Pancreas (tissue), 10 donors: ENCODE measurements around the gene PHF12. TPM values are rescaled to one million over a fixed set of nuclear protein-coding genes. Genes with fewer than 3 reads are reported as not detected.

Experiments
- ATAC-seq, 4 donors: fragments of 200-7000 bp; cut with Tn5 transposase; one replicate each; pipeline versions ENCODE4 v1.8.0 to v1.9.1; 2020; ENCODE audit warnings: mild to moderate bottlenecking in 4 of 4, moderate library complexity in 4 of 4
- DNase-seq, 6 donors: peaks; one replicate each; pipeline ENCODE4 v3.0.0-alpha.2; 2020
- FAIRE-seq: peaks from 2 replicates; lab custom pipeline; 2012; peaks lifted over from hg19 to GRCh38; lab: Jason Lieb, UNC
- H3K27ac ChIP-seq, 4 donors: fragments of 200-600 bp; sonication (generic); 1 replicate in 3 of 4; 2 replicates in 1 of 4; pipeline versions ENCODE4 v1.5.0 to v1.8.0; 2020
- H3K27me3 ChIP-seq, 4 donors: fragments of 200-600 bp; one replicate each; pipeline ENCODE4 v1.8.0; 2021
- H3K36me3 ChIP-seq, 3 donors: fragments of 200-600 bp; sonication (generic) in 1 of 3; one replicate each; pipeline versions ENCODE4 v1.5.0 to v1.8.0; 2020 to 2021
- H3K4me1 ChIP-seq, 3 donors: fragments of 200-600 bp; one replicate each; pipeline ENCODE4 v1.8.0; 2021
- H3K4me3 ChIP-seq, 4 donors: fragments of 200-600 bp; sonication (generic) in 2 of 4; one replicate each; pipeline versions ENCODE4 v1.5.0 to v1.8.0; 2020 to 2021
- H3K9me3 ChIP-seq, 4 donors: fragments of 200-600 bp; one replicate each; pipeline ENCODE4 v1.8.0; 2021
- WGBS, 2 donors: extraction: QIAGEN DNeasy Blood & Tissue Kit; methylation state at CpG; one replicate each; pipeline ENCODE4 v1.1.7; 2013; 5-methylcytosine and 5-hydroxymethylcytosine counted together
- intact Hi-C, 3 donors: fragments of 100-400 bp; cut with DNase I; formaldehyde crosslinking; loops; one replicate each; pipeline versions ENCODE4 v1.11.1 to v1.14.2; 2022
- polyA plus RNA-seq, 2 donors: library from polyadenylated mRNA; stranded (reverse); fragments of 200-250 nt; gene quantifications; one replicate each; pipeline ENCODE4 v1.2.3, GENCODE V29; 2013
- total RNA-seq, 6 donors: library from RNA; stranded (reverse); fragmentation: NEBNext Ultra II Directional in 4 of 6; extraction: Animal tissue kit (Norgen Biotek cat#: 25700) in 4 of 6; gene quantifications; one replicate each; pipeline versions ENCODE4 v1.2.1 to v1.2.4, GENCODE V29; 2021 to 2023
- TF ChIP-seq, protein P1 (sequence below), 4 donors: fragments of 200-600 bp; sonication (generic) in 3 of 4; IDR thresholded peaks; one replicate each; pipeline versions ENCODE4 v1.5.0 to v1.8.0; 2021; ENCODE audit warnings: antibody characterized with exemption in 4 of 4
- donor health status: healthy with polysubstance abuse.
- donor health status: DM: no; HTN: no; CAD: no; lungs with moderate emphysema.
- donor health status: DM: no; HTN: no; CAD: no.
- donor health status: control.
- donor health status: control.
- donor health status: Bipolar disorder and iron deficiency.
- donor health status: DM: yes; HTN: yes; CAD: no.
- donor health status: DM: no; HTN: no; CAD: no.
- donor health status: DM: no; HTN: no; CAD: no.
- donor health status: DM: yes; HTN: yes; CAD: no.

Gene PHF12
- total and polyA plus RNA-seq, 8 donors: 19.9 to 31.6 (median 25.6) TPM

DNA sequence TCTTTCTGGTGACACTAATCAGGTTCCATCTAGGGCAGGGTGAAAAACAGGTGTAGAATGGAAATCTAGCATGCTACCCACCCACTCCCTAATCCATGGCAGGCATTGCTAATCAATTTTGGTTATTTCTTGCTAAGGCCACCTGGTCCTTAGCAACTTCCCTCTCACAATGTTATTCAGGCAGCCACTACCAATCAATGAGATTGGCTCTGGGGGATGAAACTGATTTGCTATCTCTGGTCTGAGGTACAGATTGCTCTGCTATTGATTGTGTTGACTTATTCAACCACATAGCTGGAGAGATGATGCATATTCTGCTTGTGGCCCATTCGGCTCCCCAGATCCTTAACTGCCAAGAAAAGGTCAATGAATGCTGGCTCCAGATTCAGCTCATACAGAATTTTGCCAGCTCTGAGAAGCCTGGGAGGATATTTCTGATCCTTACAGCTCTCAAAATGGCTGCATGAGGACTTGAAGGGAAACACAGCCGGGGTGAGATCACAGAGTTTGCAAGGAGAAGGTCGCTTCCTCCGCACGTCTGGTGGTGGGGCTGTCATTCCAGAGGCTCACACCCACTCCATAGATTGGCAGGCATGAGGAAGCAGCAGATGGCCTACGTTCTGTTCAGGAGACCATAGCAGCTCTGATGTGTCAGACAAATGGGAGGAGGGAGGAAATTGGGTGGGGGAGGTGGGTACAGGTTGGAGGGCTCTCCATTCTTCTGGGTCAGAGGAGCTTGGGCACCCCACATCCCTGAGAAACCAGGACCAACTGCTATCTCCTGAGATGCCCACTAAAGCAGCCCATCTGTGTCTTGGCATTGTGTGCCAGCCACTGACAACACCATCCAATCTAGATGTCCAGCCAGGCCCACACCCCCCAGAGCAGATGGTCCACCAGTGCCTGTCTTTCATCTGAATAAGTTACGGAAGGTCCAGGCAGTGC, 32.2 kb upstream of the PHF12 start:
- 64 to 74% methylated on average over 7 of the region's 7 CpGs for WGBS, 2 donors
- no peaks in the 10 kb centered on the region for H3K36me3 ChIP-seq
- intact Hi-C loops: no loop called here
- TF ChIP-seq, protein P1, sequence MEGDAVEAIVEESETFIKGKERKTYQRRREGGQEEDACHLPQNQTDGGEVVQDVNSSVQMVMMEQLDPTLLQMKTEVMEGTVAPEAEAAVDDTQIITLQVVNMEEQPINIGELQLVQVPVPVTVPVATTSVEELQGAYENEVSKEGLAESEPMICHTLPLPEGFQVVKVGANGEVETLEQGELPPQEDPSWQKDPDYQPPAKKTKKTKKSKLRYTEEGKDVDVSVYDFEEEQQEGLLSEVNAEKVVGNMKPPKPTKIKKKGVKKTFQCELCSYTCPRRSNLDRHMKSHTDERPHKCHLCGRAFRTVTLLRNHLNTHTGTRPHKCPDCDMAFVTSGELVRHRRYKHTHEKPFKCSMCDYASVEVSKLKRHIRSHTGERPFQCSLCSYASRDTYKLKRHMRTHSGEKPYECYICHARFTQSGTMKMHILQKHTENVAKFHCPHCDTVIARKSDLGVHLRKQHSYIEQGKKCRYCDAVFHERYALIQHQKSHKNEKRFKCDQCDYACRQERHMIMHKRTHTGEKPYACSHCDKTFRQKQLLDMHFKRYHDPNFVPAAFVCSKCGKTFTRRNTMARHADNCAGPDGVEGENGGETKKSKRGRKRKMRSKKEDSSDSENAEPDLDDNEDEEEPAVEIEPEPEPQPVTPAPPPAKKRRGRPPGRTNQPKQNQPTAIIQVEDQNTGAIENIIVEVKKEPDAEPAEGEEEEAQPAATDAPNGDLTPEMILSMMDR (IDR thresholded peaks at IDR 0.05): no peak
- H3K27ac ChIP-seq: no peak overlapping the region
- ATAC-seq (peak in 1 of 4 donors; percentile 28), DNase-seq (no peak), FAIRE-seq (no peak)
- no peak overlapping the region for H3K4me3 ChIP-seq
- no peaks in the 10 kb centered on the region for H3K9me3 ChIP-seq
- no peaks in the 10 kb centered on the region for H3K4me1 ChIP-seq
- no peaks in the 10 kb centered on the region for H3K27me3 ChIP-seq

DNA sequence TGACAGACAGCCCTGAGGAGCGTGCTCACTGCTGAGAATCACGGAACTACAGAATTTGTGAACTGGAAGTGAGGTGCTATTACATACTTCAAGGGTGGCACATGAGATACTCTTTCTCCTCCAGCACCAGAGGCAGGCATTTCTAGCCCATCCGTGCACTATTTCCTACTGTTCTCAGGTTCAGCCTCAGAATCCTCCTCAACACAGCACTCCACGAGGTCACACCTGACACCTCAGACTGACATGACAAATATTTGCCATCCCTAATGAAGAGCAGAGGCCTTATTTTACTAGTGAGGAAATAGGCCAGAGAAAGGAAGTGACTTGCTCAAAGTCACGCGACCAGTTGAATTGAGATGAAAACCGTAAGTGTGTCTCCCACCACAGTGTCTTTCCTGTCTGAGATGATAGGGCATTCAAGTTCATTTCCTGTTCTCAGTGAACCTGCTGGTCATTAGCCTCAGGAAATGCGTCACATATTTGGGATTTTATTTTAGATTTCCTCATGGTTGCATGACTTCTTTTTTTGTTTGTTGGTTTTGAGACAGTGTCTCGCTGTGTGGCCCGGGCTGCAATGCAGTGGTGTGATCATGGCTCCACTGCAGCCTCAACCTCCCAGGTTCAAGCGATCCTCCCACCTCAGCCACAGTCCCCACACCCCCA, 30.9 kb upstream of the PHF12 start:
- Histone ChIP-seq H3K27me3 (no peaks in the 10 kb centered on the region), H3K4me1 (no peaks in the 10 kb centered on the region), H3K36me3 (no peaks in the 10 kb centered on the region), H3K4me3 (no peak overlapping the region), H3K9me3 (no peaks in the 10 kb centered on the region), H3K27ac (peak overlapping the region in 1 of 4 donors; percentile 22)
- TF ChIP-seq, protein P1 (IDR thresholded peaks at IDR 0.05): no peak
- peak in 3 of 4 donors; percentile 20 to 76 (median 54) for ATAC-seq
- 82 to 83% methylated on average over 11 of the region's 11 CpGs for WGBS, 2 donors
- no peak for DNase-seq
- FAIRE-seq: no peak
- intact Hi-C loops: no loop called here

DNA sequence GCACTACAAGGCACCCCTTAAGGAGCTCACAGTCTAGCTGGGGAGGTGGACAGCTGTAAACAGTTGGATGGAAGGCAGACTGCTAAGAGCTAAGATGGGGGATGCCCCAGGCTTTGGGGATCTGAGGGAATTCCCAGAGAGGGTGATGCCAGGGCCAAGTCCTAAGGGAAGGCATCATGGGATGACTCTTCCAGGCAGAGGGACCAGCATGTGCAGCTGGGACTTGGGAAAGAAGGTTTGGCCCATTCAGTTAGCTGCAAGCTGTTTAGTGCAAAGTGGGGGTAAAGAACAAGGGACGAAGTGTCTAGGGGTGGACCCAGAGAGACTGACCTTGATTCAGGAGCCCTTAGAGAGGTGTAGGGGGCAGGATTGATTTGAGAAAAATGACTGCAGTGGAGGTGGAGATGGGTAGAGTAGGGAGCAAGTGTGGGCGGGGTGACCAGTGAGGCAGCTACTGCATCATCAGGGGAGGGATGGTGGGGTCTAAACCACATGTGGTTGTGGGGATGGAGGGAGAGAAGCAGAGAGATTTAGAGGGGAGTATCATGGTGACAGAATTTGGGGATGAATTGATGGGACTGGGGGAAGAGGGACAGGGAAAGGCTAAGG, 27.1 kb upstream of the PHF12 start:
- Histone ChIP-seq H3K27ac (no peak overlapping the region), H3K27me3 (no peaks in the 10 kb centered on the region), H3K36me3 (no peaks in the 10 kb centered on the region), H3K4me1 (no peaks in the 10 kb centered on the region), H3K4me3 (no peak overlapping the region), H3K9me3 (no peaks in the 10 kb centered on the region)
- TF ChIP-seq, protein P1 (IDR thresholded peaks at IDR 0.05): no peak
- ATAC-seq (no peak), FAIRE-seq (no peak), DNase-seq (no peak)
- WGBS, 2 donors: 80 to 87% methylated on average over 2 of the region's 2 CpGs
- intact Hi-C loops: loop anchor here in 1 of 3 donors (10.0 kb wide), 1 partner anchor 66 kb away; the partner anchor contains the start of gene PIPOX

DNA sequence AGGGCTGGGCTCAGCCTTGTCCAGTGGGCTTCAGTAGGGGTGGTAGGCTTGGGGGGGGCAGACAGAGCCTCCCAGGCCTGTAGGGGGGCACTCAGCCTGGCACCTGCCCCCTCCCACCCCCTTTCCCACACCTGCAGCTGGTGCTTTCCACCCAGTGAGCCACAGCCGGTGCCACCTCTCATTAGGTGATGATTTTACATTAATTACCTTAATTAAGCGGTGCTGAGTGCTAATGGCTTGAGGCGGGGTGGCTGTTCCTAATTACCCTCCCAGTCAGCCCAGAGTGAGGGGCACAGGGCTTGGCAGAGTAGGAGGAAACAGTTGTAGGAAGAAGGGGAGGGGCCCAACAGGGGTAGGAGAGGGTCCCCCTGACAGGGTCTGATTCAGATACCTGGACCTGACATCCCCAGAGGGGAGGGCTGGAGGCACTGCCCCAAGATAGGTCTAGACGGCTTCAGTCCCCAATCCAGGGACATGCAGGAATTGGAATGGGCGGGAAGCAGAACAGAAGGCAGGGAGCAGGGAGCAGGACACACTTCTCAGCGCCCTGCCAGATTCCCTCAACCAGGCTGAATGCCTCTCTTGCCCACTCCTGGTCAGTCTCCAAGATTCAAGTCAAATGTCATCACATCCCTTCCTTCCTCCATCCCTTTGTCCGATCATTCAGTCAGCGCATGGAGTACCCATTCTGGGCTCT, 26.5 kb upstream of the PHF12 start:
- no peak for ATAC-seq
- no peaks in the 10 kb centered on the region for H3K36me3 ChIP-seq
- DNase-seq: no peak
- WGBS, 2 donors: 77 to 79% methylated on average over 8 of the region's 8 CpGs
- no peaks in the 10 kb centered on the region for H3K4me1 ChIP-seq
- H3K27me3 ChIP-seq: no peaks in the 10 kb centered on the region
- TF ChIP-seq, protein P1 (IDR thresholded peaks at IDR 0.05): no peak
- H3K4me3 ChIP-seq: no peak overlapping the region
- FAIRE-seq: no peak
- intact Hi-C loops: loop anchor here in 1 of 3 donors (10.0 kb wide), 1 partner anchor 67 kb away; the partner anchor contains the start of gene PIPOX
- no peak overlapping the region for H3K27ac ChIP-seq
- no peaks in the 10 kb centered on the region for H3K9me3 ChIP-seq
